ENCODE data around the gene STAT3.

STAT3 gene

DNA sequence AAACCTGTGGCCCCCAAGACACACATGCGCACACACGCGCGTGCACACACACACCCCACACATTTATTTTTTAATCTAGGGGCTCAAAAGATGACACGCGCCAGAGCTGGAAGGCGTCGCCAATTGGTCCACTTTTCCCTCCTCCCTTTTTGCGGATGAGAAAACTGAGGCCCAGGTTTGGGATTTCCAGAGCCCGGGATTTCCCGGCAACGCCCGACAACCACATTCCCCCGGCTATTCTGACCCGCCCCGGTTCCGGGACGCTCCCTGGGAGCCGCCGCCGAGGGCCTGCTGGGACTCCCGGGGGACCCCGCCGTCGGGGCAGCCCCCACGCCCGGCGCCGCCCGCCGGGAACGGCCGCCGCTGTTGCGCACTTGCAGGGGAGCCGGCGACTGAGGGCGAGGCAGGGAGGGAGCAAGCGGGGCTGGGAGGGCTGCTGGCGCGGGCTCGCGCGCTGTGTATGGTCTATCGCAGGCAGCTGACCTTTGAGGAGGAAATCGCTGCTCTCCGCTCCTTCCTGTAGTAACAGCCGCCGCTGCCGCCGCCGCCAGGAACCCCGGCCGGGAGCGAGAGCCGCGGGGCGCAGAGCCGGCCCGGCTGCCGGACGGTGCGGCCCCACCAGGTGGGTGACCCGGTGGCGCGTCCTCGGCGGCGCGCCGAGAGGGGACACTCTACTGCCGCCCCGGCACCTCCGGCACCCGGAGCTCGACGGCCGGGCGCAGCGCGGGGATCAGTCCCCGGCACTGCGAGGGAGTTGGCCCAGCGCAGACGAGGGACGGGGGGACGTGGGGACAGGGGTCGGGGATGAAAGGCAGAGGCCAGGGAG is 100.1 kb downstream of the STAT3 start, which contains the start of gene STAT5A:
Gene STAT5A (plus strand): TSS at position 522 of the 826 bp plus-strand sequence. CDS start 914 bp downstream, outside the sequence.
- Histone ChIP-seq H3K27me3 (ENCODE audit: insufficient read depth, insufficient read length) (peaks cover 28% of the 10 kb centered on the region), H3K36me3 (ENCODE audit: insufficient read depth, insufficient read length, low read length) (no peaks in the 10 kb centered on the region), H3K9me3 (ENCODE audit: insufficient read depth, low read length) (no peaks in the 10 kb centered on the region), H3K9ac (ENCODE audit: insufficient read length, low read depth) (peak within 1 kb of the TSS; percentile 79), H3K4me1 (ENCODE audit: insufficient read depth, insufficient read length) (peaks cover 21% of the 10 kb centered on the region), H3K4me3 (ENCODE audit: insufficient read length, low read depth) (peak within 1 kb of the TSS; percentile 54)
- TF ChIP-seq ZNF274 (IDR thresholded peaks at IDR 0.05; ENCODE audit: low read depth, low read length) (no peak), SUZ12 (IDR thresholded peaks at IDR 0.05; ENCODE audit: extremely low read depth, insufficient read depth, insufficient read length) (no peak), YY1 (IDR thresholded peaks at IDR 0.05; ENCODE audit: insufficient read depth, insufficient read length) (no peak)
- DNase-seq (ENCODE audit: low read depth, low spot score) = peak; percentile 47

DNA sequence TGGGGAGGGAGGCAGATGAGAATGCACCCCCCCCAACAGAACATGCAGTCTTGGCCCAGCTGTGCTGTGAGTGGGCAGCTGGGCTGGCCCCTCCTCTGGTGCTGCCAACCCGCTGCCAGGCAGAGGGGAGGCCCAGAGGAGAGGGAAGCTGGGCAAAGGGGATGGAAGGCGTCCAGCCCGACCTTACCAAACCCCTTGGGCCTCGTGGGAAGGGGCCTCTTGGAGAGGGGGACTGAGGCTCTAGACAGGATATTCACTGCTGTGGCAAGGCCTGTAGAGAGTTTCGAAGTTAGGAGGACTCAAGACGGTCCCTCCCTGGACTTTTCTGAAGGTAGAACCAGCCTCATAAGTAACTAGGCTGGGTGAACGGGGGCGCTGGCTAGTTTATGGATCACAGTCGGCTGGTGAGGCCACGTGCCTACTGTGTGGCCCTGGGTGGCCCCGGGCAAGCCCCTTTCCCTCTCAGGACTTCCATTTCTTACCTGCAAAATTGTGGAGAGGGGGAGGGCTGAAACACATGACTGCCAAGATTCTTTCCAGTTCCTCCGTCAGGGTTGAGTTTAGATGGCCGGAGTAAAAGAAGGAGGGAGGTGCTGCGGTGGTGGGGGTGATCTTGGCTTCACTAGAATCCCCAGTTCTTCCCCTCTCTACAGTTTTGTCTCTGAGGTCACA is 100.8 kb downstream of the STAT3 start:
- peaks cover 24% of the 10 kb centered on the region for H3K4me1 ChIP-seq (ENCODE audit: insufficient read depth, insufficient read length)
- DNase-seq (ENCODE audit: low read depth, low spot score) = no peak
- no peaks in the 10 kb centered on the region for H3K9me3 ChIP-seq (ENCODE audit: insufficient read depth, low read length)
- TF ChIP-seq ZNF274 (IDR thresholded peaks at IDR 0.05; ENCODE audit: low read depth, low read length) (no peak), YY1 (IDR thresholded peaks at IDR 0.05; ENCODE audit: insufficient read depth, insufficient read length) (no peak)
- no peaks in the 10 kb centered on the region for H3K36me3 ChIP-seq (ENCODE audit: insufficient read depth, insufficient read length, low read length)
- no peak overlapping the region for H3K4me3 ChIP-seq (ENCODE audit: insufficient read length, low read depth)
- H3K9ac ChIP-seq (ENCODE audit: insufficient read length, low read depth) = peak overlapping the region; percentile 79
- peaks cover 28% of the 10 kb centered on the region for H3K27me3 ChIP-seq (ENCODE audit: insufficient read depth, insufficient read length)

DNA sequence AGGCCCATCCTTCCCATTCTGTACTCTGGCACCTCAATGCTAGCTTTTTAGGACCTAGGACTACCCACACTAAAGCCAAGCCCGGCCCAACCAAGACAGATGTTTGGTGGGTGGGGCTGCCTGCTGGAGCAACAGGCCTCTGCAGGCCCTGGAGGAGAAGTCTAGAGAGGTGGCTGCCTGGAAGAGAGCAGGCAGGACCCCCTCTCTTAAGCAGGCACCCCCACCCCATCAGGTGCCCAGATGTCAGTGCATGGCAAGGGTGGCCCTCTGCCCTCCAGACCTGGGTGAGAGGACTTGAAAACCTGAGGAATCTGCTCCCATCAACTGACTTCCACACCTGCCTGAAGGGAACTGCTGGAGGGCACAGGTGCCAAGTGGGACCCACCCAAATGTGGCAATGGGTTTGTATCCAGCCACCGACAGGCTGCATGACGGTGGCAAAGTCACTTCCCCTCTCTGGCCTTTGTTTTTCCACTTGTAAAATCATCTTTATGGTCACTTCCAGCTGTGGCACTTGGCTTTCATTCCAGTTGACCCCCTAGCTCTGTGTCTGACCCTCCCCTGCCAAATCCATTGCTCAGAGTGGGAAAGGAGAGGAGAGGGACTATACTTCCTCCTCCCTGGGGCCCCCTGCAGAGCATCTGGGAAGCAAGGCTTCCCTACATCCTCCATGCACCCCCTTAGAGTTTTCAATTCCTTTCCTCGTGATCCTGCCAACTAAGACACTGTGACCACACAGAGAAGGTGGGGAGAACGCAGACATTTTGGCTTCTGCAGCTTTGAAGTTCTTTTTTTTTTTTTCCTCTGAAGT is 101.6 kb downstream of the STAT3 start:
- Histone ChIP-seq H3K36me3 (ENCODE audit: insufficient read depth, insufficient read length, low read length) (no peaks in the 10 kb centered on the region), H3K4me1 (ENCODE audit: insufficient read depth, insufficient read length) (peaks cover 24% of the 10 kb centered on the region), H3K9me3 (ENCODE audit: insufficient read depth, low read length) (no peaks in the 10 kb centered on the region), H3K4me3 (ENCODE audit: insufficient read length, low read depth) (no peak overlapping the region), H3K9ac (ENCODE audit: insufficient read length, low read depth) (no peak overlapping the region), H3K27me3 (ENCODE audit: insufficient read depth, insufficient read length) (peaks cover 28% of the 10 kb centered on the region)
- TF ChIP-seq ZNF274 (IDR thresholded peaks at IDR 0.05; ENCODE audit: low read depth, low read length) (no peak), SUZ12 (IDR thresholded peaks at IDR 0.05; ENCODE audit: extremely low read depth, insufficient read depth, insufficient read length) (no peak), YY1 (IDR thresholded peaks at IDR 0.05; ENCODE audit: insufficient read depth, insufficient read length) (no peak)
- no peak for DNase-seq (ENCODE audit: low read depth, low spot score)

GRCh38 chr17:42285346-42286050 is 102.7 kb downstream of the STAT3 start:
- Histone ChIP-seq H3K36me3 (ENCODE audit: insufficient read depth, insufficient read length, low read length) (no peaks in the 10 kb centered on the region), H3K9me3 (ENCODE audit: insufficient read depth, low read length) (no peaks in the 10 kb centered on the region), H3K4me3 (ENCODE audit: insufficient read length, low read depth) (no peak overlapping the region), H3K9ac (ENCODE audit: insufficient read length, low read depth) (no peak overlapping the region), H3K27me3 (ENCODE audit: insufficient read depth, insufficient read length) (peaks cover 28% of the 10 kb centered on the region), H3K4me1 (ENCODE audit: insufficient read depth, insufficient read length) (peaks cover 24% of the 10 kb centered on the region)
- TF ChIP-seq YY1 (IDR thresholded peaks at IDR 0.05; ENCODE audit: insufficient read depth, insufficient read length) (no peak), ZNF274 (IDR thresholded peaks at IDR 0.05; ENCODE audit: low read depth, low read length) (no peak), SUZ12 (IDR thresholded peaks at IDR 0.05; ENCODE audit: extremely low read depth, insufficient read depth, insufficient read length) (no peak)
- DNase-seq (ENCODE audit: low read depth, low spot score) = no peak

- Histone ChIP-seq H3K9ac (ENCODE audit: insufficient read length, low read depth) (no peak overlapping the region), H3K27me3 (ENCODE audit: insufficient read depth, insufficient read length) (peaks cover 25% of the 10 kb centered on the region), H3K9me3 (ENCODE audit: insufficient read depth, low read length) (no peaks in the 10 kb centered on the region), H3K4me1 (ENCODE audit: insufficient read depth, insufficient read length) (peaks cover 24% of the 10 kb centered on the region), H3K4me3 (ENCODE audit: insufficient read length, low read depth) (no peak overlapping the region), H3K36me3 (ENCODE audit: insufficient read depth, insufficient read length, low read length) (no peaks in the 10 kb centered on the region)
- TF ChIP-seq ZNF274 (IDR thresholded peaks at IDR 0.05; ENCODE audit: low read depth, low read length) (no peak), YY1 (IDR thresholded peaks at IDR 0.05; ENCODE audit: insufficient read depth, insufficient read length) (no peak), SUZ12 (IDR thresholded peaks at IDR 0.05; ENCODE audit: extremely low read depth, insufficient read depth, insufficient read length) (no peak)
- DNase-seq (ENCODE audit: low read depth, low spot score) = no peak
Observed at GRCh38 chr17:42284566-42284965, 103.7 kb downstream of the STAT3 start.

DNA sequence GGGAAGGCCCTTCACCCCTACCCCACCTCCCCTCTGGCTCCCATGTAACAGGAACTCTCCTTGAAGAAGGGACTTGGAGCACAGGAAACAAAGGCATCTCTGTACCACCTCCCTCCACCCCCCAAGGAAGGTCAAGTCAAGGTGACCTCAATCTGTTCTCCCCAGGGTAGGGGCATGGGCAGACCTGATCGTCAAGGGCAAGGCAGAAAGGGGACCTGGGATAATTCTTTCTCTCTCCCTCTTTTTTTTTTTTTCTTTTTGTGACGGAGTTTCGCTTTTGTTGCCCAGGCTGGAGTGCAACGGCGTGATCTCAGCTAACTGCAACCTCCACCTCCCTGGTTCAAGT is 104.2 kb downstream of the STAT3 start:
- Histone ChIP-seq H3K9ac (ENCODE audit: insufficient read length, low read depth) (no peak overlapping the region), H3K4me3 (ENCODE audit: insufficient read length, low read depth) (no peak overlapping the region), H3K27me3 (ENCODE audit: insufficient read depth, insufficient read length) (peaks cover 19% of the 10 kb centered on the region), H3K4me1 (ENCODE audit: insufficient read depth, insufficient read length) (peaks cover 19% of the 10 kb centered on the region), H3K9me3 (ENCODE audit: insufficient read depth, low read length) (no peaks in the 10 kb centered on the region), H3K36me3 (ENCODE audit: insufficient read depth, insufficient read length, low read length) (no peaks in the 10 kb centered on the region)
- TF ChIP-seq ZNF274 (IDR thresholded peaks at IDR 0.05; ENCODE audit: low read depth, low read length) (no peak), YY1 (IDR thresholded peaks at IDR 0.05; ENCODE audit: insufficient read depth, insufficient read length) (no peak), SUZ12 (IDR thresholded peaks at IDR 0.05; ENCODE audit: extremely low read depth, insufficient read depth, insufficient read length) (no peak)
- DNase-seq (ENCODE audit: low read depth, low spot score) = no peak

Measured in NT2/D1 (cell line).